Gastroesophageal sphincter (tissue), 3 donors: ENCODE results near the gene ARFRP1.

Source experiments
- EP300 ChIP-seq: sonication (generic); formaldehyde crosslinking; IDR thresholded peaks from one replicate; pipeline ENCODE4 v1.6.1; 2017; ENCODE audit warnings: antibody characterized with exemption, mild to moderate bottlenecking
- POLR2A ChIP-seq, 2 donors: fragments of 450-650 bp; IDR thresholded peaks; one replicate each; pipeline ENCODE4 v1.6.1; 2017; ENCODE audit warnings: antibody characterized with exemption in 2 of 2, mild to moderate bottlenecking in 2 of 2, moderate library complexity in 1 of 2
- POLR2AphosphoS5 ChIP-seq: sonication (generic); formaldehyde crosslinking; IDR thresholded peaks from one replicate; pipeline ENCODE4 v1.6.1; 2017; ENCODE audit warnings: antibody characterized with exemption
- TF ChIP-seq, protein P1 (sequence below), 4 experiments: fragments of 200-600 bp in 2 of 4; fragments of 450-650 bp in 2 of 4; sonication (generic) in 1 of 4; IDR thresholded peaks; one replicate each; pipeline ENCODE4 v1.5.1; 2017 to 2019; ENCODE audit warnings: antibody characterized with exemption in 4 of 4, mild to moderate bottlenecking in 2 of 4, moderate library complexity in 2 of 4

DNA sequence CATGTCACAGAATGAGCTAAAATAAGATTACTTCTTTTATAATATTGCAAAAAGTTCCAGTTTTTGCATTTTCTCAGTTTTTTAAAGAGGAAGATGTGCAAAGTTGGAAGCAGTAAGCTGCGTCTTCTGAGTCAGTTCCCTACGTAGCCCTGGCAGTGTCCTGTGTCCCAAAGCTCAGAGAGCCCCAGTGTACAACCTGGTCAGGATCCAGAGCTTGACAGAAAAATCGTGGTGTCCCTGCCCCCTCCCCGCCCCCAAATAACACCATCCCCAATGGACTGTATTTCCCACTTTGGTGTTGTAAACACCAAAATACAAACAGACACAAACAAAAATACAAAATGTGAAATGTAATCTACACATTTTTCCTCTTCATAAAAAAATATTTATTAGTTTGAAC is 36.4 kb upstream of the ARFRP1 start:
- TF ChIP-seq, protein P1, sequence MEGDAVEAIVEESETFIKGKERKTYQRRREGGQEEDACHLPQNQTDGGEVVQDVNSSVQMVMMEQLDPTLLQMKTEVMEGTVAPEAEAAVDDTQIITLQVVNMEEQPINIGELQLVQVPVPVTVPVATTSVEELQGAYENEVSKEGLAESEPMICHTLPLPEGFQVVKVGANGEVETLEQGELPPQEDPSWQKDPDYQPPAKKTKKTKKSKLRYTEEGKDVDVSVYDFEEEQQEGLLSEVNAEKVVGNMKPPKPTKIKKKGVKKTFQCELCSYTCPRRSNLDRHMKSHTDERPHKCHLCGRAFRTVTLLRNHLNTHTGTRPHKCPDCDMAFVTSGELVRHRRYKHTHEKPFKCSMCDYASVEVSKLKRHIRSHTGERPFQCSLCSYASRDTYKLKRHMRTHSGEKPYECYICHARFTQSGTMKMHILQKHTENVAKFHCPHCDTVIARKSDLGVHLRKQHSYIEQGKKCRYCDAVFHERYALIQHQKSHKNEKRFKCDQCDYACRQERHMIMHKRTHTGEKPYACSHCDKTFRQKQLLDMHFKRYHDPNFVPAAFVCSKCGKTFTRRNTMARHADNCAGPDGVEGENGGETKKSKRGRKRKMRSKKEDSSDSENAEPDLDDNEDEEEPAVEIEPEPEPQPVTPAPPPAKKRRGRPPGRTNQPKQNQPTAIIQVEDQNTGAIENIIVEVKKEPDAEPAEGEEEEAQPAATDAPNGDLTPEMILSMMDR (IDR thresholded peaks at IDR 0.05), result no peak
- no peak for TF ChIP-seq POLR2AphosphoS5
- no peak for TF ChIP-seq POLR2A (IDR thresholded peaks at IDR 0.05)
- TF ChIP-seq EP300, result no peak
